ENCODE data around the gene MVB12B.

Gene MVB12B

DNA sequence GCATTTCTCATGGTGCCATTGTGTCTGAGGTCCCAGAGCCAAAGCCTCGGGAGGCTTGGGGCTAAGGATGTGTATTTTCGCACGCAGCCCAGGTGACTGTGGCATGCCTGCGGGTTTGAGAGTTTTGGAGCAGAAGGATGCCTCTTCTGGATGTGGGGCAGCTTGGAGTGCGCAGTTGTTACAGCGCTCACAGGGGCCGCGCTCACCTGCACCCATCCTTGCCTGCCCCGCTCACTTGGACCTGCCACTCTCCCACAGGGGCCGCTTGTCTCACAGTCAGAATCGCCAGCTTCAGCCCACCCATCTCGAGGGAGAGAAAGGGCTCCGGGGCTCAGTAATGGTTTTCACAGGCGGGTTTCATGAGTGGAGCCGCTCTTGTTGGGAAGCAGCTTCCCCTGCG lies 132.9 kb downstream of the MVB12B start:
- TF ChIP-seq TAF1 (IDR thresholded peaks at IDR 0.05; ENCODE audit: borderline replicate concordance, insufficient read depth, low read length), result no peak
- no peak for TF ChIP-seq POLR2AphosphoS5 (IDR thresholded peaks at IDR 0.05; ENCODE audit: low read depth, low read length)
- TF ChIP-seq FOXP2 (optimal IDR thresholded peaks at IDR 0.05; ENCODE audit: borderline replicate concordance, extremely low read depth, extremely low read length, insufficient read depth), result no peak

DNA sequence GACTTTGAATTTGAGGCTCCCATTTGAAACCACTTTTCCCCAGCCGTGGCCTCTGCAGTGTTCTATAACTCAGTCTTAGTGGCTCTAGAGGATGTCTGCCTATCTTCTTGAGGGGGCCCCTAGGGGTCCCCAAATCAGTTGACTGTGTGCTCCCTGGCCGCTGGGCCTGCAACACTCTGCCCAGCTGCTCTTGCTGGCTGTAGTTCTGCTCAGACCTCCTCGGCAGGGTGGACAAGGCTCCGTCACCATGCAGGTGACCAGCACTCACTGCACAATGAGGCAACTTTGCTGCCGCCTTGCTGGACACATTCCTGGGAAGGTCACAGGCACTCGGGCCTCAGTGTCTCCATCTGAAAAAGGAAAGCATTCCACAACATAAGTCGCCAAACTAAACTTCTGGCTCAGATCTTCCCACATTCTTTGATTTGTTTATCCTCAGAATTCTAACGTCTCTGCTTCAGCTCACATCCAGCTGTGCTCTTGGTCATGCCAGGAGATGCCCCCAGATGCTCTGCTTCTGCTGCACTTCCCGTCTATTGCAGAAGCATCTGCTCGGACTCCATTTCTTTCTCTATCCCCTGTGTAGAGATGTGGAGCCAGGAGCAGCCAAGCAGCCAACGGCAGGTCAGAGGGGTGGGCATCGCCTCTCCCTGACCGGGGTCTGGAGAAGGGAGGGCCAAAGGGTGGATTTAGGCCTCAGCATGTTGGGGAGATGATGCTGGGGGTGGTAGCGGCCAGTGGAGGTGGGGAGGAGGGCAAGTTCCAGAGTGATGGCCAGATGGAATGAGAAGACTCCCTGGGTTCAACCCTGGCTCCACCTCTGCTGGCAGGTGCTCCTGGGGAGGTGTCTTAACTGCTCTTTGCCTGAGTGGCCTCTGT lies 133.6 kb downstream of the MVB12B start:
- TF ChIP-seq TAF1 (IDR thresholded peaks at IDR 0.05; ENCODE audit: borderline replicate concordance, insufficient read depth, low read length) (no peak), POLR2AphosphoS5 (IDR thresholded peaks at IDR 0.05; ENCODE audit: low read depth, low read length) (no peak), SIN3A (IDR thresholded peaks at IDR 0.05; ENCODE audit: borderline replicate concordance, insufficient read depth, low read length) (no peak), FOXP2 (optimal IDR thresholded peaks at IDR 0.05; ENCODE audit: borderline replicate concordance, extremely low read depth, extremely low read length, insufficient read depth) (no peak)
- TF ChIP-seq, protein P1, sequence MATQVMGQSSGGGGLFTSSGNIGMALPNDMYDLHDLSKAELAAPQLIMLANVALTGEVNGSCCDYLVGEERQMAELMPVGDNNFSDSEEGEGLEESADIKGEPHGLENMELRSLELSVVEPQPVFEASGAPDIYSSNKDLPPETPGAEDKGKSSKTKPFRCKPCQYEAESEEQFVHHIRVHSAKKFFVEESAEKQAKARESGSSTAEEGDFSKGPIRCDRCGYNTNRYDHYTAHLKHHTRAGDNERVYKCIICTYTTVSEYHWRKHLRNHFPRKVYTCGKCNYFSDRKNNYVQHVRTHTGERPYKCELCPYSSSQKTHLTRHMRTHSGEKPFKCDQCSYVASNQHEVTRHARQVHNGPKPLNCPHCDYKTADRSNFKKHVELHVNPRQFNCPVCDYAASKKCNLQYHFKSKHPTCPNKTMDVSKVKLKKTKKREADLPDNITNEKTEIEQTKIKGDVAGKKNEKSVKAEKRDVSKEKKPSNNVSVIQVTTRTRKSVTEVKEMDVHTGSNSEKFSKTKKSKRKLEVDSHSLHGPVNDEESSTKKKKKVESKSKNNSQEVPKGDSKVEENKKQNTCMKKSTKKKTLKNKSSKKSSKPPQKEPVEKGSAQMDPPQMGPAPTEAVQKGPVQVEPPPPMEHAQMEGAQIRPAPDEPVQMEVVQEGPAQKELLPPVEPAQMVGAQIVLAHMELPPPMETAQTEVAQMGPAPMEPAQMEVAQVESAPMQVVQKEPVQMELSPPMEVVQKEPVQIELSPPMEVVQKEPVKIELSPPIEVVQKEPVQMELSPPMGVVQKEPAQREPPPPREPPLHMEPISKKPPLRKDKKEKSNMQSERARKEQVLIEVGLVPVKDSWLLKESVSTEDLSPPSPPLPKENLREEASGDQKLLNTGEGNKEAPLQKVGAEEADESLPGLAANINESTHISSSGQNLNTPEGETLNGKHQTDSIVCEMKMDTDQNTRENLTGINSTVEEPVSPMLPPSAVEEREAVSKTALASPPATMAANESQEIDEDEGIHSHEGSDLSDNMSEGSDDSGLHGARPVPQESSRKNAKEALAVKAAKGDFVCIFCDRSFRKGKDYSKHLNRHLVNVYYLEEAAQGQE (IDR thresholded peaks at IDR 0.05; ENCODE audit: insufficient read depth in 1 of 2, low read depth in 2 of 2, low read length in 2 of 2), result no peak

DNA sequence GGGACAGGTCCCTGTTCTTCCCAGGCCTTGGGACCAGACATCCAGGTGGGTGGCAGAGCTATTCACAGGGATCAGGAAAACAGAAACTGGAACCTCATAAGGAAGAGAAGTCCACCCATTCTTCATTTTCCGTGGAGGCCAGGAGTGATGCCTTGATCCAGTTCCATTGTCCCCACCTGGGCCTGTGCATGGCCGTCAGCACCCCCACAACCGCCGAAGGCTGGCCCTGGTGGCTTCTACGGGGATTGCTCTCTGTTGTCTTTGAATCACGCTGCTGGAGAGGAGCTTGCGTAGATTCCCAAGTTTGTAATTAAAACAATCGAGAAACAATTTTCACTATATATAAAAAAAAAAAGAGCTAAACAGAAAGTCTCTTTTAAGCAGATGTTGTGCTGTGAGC lies 134.4 kb downstream of the MVB12B start:
- no peak for TF ChIP-seq SIN3A (IDR thresholded peaks at IDR 0.05; ENCODE audit: borderline replicate concordance, insufficient read depth, low read length)
- no peak for TF ChIP-seq FOXP2 (optimal IDR thresholded peaks at IDR 0.05; ENCODE audit: borderline replicate concordance, extremely low read depth, extremely low read length, insufficient read depth)
- TF ChIP-seq, protein P1 (IDR thresholded peaks at IDR 0.05; ENCODE audit: insufficient read depth in 1 of 2, low read depth in 2 of 2, low read length in 2 of 2), result no peak
- TF ChIP-seq TAF1 (IDR thresholded peaks at IDR 0.05; ENCODE audit: borderline replicate concordance, insufficient read depth, low read length), result no peak
- TF ChIP-seq POLR2AphosphoS5 (IDR thresholded peaks at IDR 0.05; ENCODE audit: low read depth, low read length), result no peak

DNA sequence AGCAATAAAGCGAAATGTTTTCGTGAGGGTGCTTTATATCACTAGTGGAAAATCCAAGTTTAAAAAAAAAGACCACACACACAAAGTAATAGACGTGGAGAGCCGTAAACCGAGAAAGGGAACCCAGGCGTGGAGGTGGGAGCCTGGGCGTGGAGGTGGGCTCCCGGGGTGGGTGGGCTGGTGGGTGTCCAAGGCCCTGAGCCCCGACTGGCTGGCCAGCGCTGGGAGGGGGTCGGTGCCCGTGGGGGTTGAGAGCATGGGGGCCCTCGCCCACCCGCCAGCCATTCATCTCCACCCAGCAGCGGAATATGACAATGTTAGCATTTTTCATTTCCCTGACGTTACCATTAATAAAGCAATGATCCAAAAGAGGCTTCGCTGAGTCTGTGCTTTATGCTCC lies 135.0 kb downstream of the MVB12B start:
- TF ChIP-seq, protein P1 (IDR thresholded peaks at IDR 0.05; ENCODE audit: insufficient read depth in 1 of 2, low read depth in 2 of 2, low read length in 2 of 2), result no peak
- TF ChIP-seq TAF1 (IDR thresholded peaks at IDR 0.05; ENCODE audit: borderline replicate concordance, insufficient read depth, low read length) (no peak), SIN3A (IDR thresholded peaks at IDR 0.05; ENCODE audit: borderline replicate concordance, insufficient read depth, low read length) (no peak), POLR2AphosphoS5 (IDR thresholded peaks at IDR 0.05; ENCODE audit: low read depth, low read length) (no peak), FOXP2 (optimal IDR thresholded peaks at IDR 0.05; ENCODE audit: borderline replicate concordance, extremely low read depth, extremely low read length, insufficient read depth) (no peak)

DNA sequence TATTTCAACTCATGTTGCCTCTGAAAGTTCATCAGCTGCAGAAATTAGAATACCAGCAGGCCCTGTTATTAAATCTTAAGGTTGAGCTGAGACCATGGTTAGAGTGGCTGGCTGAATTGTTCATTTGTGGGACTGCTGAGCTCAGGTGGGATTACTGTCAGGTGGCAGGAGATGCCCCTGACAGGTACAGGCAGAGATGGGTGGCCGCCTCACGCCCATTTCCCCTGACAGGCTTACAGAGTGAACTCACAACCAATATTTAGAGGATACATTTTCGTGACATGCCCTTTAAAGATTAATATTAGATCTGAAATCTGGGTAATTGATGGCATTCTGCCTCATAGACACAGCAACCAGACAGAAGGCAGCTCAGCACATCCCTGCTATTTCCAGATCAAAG lies 136.0 kb downstream of the MVB12B start:
- TF ChIP-seq POLR2AphosphoS5 (IDR thresholded peaks at IDR 0.05; ENCODE audit: low read depth, low read length), result no peak
- TF ChIP-seq TAF1 (IDR thresholded peaks at IDR 0.05; ENCODE audit: borderline replicate concordance, insufficient read depth, low read length), result no peak
- TF ChIP-seq SIN3A (IDR thresholded peaks at IDR 0.05; ENCODE audit: borderline replicate concordance, insufficient read depth, low read length), result no peak
- TF ChIP-seq, protein P1 (IDR thresholded peaks at IDR 0.05; ENCODE audit: insufficient read depth in 1 of 2, low read depth in 2 of 2, low read length in 2 of 2), result no peak
- no peak for TF ChIP-seq FOXP2 (optimal IDR thresholded peaks at IDR 0.05; ENCODE audit: borderline replicate concordance, extremely low read depth, extremely low read length, insufficient read depth)

Data from PFSK-1 (cell line).